Erythroblast (primary cell): ENCODE measurements around the gene ABHD4.

ENCODE experiments used
- GATA1 ChIP-seq: IDR thresholded peaks from 2 replicates; pipeline ENCODE4 v1.6.1; 2011; ENCODE audit warnings: low read depth, mild to moderate bottlenecking, control low read depth, low read length, moderate library complexity
- POLR2A ChIP-seq: IDR thresholded peaks from 2 replicates; pipeline ENCODE4 v1.6.1; 2011; ENCODE audit warnings: mild to moderate bottlenecking, low read length

DNA sequence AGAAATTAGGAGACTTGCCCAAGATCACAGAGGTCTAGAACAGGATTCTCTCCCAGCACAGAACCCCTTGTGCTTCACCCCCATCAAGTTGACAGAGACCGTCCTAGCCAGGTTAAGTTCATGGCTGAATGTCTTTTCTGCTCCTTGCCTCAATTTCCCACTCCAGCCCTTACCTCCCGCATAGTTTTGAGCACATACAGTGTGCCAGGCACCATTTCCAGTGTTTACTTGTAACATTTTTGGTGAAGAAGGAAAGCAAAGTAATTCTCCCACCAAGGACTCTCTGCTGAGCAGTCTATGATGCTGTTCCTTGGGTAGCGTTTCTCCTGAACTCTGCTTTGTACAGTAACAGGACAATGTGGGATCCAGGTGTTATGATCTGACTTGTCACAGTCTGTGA lies 1.2 kb downstream of the ABHD4 start:
- TF ChIP-seq POLR2A (no peak), GATA1 (no peak)
